H9 (cell line): ENCODE results near the gene MAGI1. TPM values are rescaled to one million over a fixed set of nuclear protein-coding genes. Genes with fewer than 3 reads are reported as not detected.

ENCODE experiments used
- DNase-seq: peaks from one replicate; pipeline ENCODE4 v3.0.0-alpha.2; 2017
- H2AFZ ChIP-seq: one replicate; pipeline ENCODE4 v1.6.1; 2013; ENCODE audit warnings: mild to moderate bottlenecking, low read length, control low read depth, moderate library complexity
- H2AK5ac ChIP-seq: 2 replicates; pipeline ENCODE4 v1.6.1; 2013; ENCODE audit warnings: low read length, control low read depth, mixed read lengths; ENCODE audit not compliant: insufficient read length
- H2BK120ac ChIP-seq: one replicate; pipeline ENCODE4 v1.6.1; 2013; ENCODE audit warnings: low read depth, mild to moderate bottlenecking, low read length, control low read depth, inconsistent platforms; ENCODE audit not compliant: poor library complexity, severe bottlenecking
- H2BK12ac ChIP-seq: 2 replicates; pipeline ENCODE4 v1.6.1; 2013; ENCODE audit warnings: low read length, control low read depth, mixed read lengths, low read depth; ENCODE audit not compliant: insufficient read length
- H2BK15ac ChIP-seq: 2 replicates; pipeline ENCODE4 v1.6.1; 2013; ENCODE audit warnings: low read depth, low read length, control low read depth
- H2BK20ac ChIP-seq: one replicate; pipeline ENCODE4 v1.6.1; 2013; ENCODE audit warnings: low read depth, mild to moderate bottlenecking, low read length, control low read depth, inconsistent platforms; ENCODE audit not compliant: poor library complexity, severe bottlenecking
- H2BK5ac ChIP-seq: 2 replicates; pipeline ENCODE4 v1.6.1; 2013; ENCODE audit warnings: low read length, control low read depth, mixed read lengths; ENCODE audit not compliant: insufficient read length
- H3K14ac ChIP-seq: 2 replicates; pipeline ENCODE4 v1.6.1; 2013; ENCODE audit warnings: low read length, control low read depth; ENCODE audit not compliant: insufficient read depth
- H3K18ac ChIP-seq: 2 replicates; pipeline ENCODE4 v1.6.1; 2013; ENCODE audit warnings: low read depth, mild to moderate bottlenecking, mixed read lengths, low read length, control low read depth; ENCODE audit not compliant: insufficient read length
- H3K23ac ChIP-seq: 2 replicates; pipeline ENCODE4 v1.6.1; 2013; ENCODE audit warnings: low read length, control low read depth, mixed read lengths, low read depth; ENCODE audit not compliant: insufficient read length
- H3K23me2 ChIP-seq: 2 replicates; pipeline ENCODE4 v1.6.1; 2013; ENCODE audit warnings: low read depth, mild to moderate bottlenecking, mixed read lengths, low read length, control low read depth; ENCODE audit not compliant: insufficient read length, poor library complexity, severe bottlenecking
- H3K27ac ChIP-seq: 2 replicates; pipeline ENCODE4 v1.5.1; 2013; ENCODE audit warnings: low read length, control low read depth, mixed read lengths, low read depth; ENCODE audit not compliant: insufficient read length
- H3K27me3 ChIP-seq: 2 replicates; pipeline ENCODE4 v1.6.1; 2013; ENCODE audit warnings: low read length, control low read depth, inconsistent platforms; ENCODE audit not compliant: insufficient read depth
- H3K4ac ChIP-seq: 2 replicates; pipeline ENCODE4 v1.6.1; 2013; ENCODE audit warnings: low read depth, mild to moderate bottlenecking, control low read depth, inconsistent platforms, low read length, moderate library complexity
- H3K4me1 ChIP-seq: 2 replicates; pipeline ENCODE4 v1.6.1; 2013; ENCODE audit warnings: low read length, control low read depth, inconsistent platforms; ENCODE audit not compliant: insufficient read depth
- H3K4me2 ChIP-seq: 2 replicates; pipeline ENCODE4 v1.6.1; 2013; ENCODE audit warnings: low read length, control low read depth, mixed read lengths; ENCODE audit not compliant: insufficient read length, insufficient read depth
- H3K56ac ChIP-seq: 2 replicates; pipeline ENCODE4 v1.6.1; 2013; ENCODE audit warnings: low read depth, mild to moderate bottlenecking, mixed read lengths, low read length, control low read depth; ENCODE audit not compliant: insufficient read length
- H3K79me1 ChIP-seq: 2 replicates; pipeline ENCODE4 v1.6.1; 2013; ENCODE audit warnings: low read depth, mild to moderate bottlenecking, moderate library complexity, low read length, control low read depth, inconsistent platforms; ENCODE audit not compliant: insufficient read depth, poor library complexity, severe bottlenecking
- H3K79me2 ChIP-seq: 2 replicates; pipeline ENCODE4 v1.6.1; 2013; ENCODE audit warnings: low read length, control low read depth, inconsistent platforms; ENCODE audit not compliant: insufficient read depth
- H3K9ac ChIP-seq: 2 replicates; pipeline ENCODE4 v1.6.1; 2013; ENCODE audit warnings: low read length, control low read depth, mixed read lengths; ENCODE audit not compliant: insufficient read length; ENCODE audit errors: extremely low read depth
- H3K9me3 ChIP-seq: one replicate; pipeline ENCODE4 v1.6.1; 2013; ENCODE audit warnings: low read depth, low read length, inconsistent platforms; ENCODE audit not compliant: control insufficient read depth
- H3T11ph ChIP-seq: one replicate; pipeline ENCODE4 v1.6.1; 2013; ENCODE audit warnings: mild to moderate bottlenecking, low read length, control low read depth, inconsistent platforms
- H4K20me1 ChIP-seq: one replicate; pipeline ENCODE4 v1.6.1; 2013; ENCODE audit not compliant: control insufficient read depth, insufficient read length, insufficient read depth
- H4K5ac ChIP-seq: 2 replicates; pipeline ENCODE4 v1.6.1; 2013; ENCODE audit warnings: low read depth, mild to moderate bottlenecking, mixed read lengths, low read length, control low read depth; ENCODE audit not compliant: insufficient read length
- H4K8ac ChIP-seq: replicated peaks from 2 replicates; pipeline ENCODE4 v1.6.1; 2013; ENCODE audit warnings: low read length, control low read depth, mixed read lengths, low read depth; ENCODE audit not compliant: insufficient read length
- H4K91ac ChIP-seq: 2 replicates; pipeline ENCODE4 v1.6.1; 2013; ENCODE audit warnings: low read depth, mild to moderate bottlenecking, moderate library complexity, mixed read lengths, low read length, control low read depth; ENCODE audit not compliant: insufficient read length
- H3K27ac Mint-ChIP-seq, 3 experiments: 2 replicates in 2 of 3; 3 replicates in 1 of 3; pipeline ENCODE4 v1.8.0; 2020 to 2021; ENCODE audit warnings: mixed read lengths in 3 of 3, mild to moderate bottlenecking in 1 of 3, moderate library complexity in 1 of 3
- H3K27me3 Mint-ChIP-seq: 2 replicates; pipeline ENCODE4 v1.8.0; 2021; ENCODE audit warnings: low read depth, mild to moderate bottlenecking, moderate library complexity, mixed read lengths
- H3K36me3 Mint-ChIP-seq, 3 experiments: 2 replicates in 2 of 3; 3 replicates in 1 of 3; pipeline ENCODE4 v1.8.0; 2020 to 2021; ENCODE audit warnings: low read depth in 3 of 3, mixed read lengths in 3 of 3; ENCODE audit not compliant: insufficient read depth in 1 of 3
- H3K4me1 Mint-ChIP-seq, 2 experiments: 2 replicates each; pipeline ENCODE4 v1.8.0; 2020; ENCODE audit warnings: mixed read lengths in 2 of 2
- H3K4me3 Mint-ChIP-seq, 2 experiments: 2 replicates in 1 of 2; 3 replicates in 1 of 2; pipeline ENCODE4 v1.8.0; 2020 to 2021; ENCODE audit warnings: mild to moderate bottlenecking in 2 of 2, mixed read lengths in 2 of 2, moderate library complexity in 1 of 2
- H3K9me3 Mint-ChIP-seq, 2 experiments: 2 replicates in 1 of 2; 3 replicates in 1 of 2; pipeline ENCODE4 v1.8.0; 2020; ENCODE audit warnings: mild to moderate bottlenecking in 2 of 2, mixed read lengths in 2 of 2, moderate library complexity in 1 of 2
- CTCF ChIP-seq: fragments of 200-600 bp; sonication (generic); conservative IDR thresholded peaks from 3 replicates; pipeline ENCODE4 v1.8.0; 2021; ENCODE audit warnings: antibody characterized with exemption, mild to moderate bottlenecking
- WGBS: extraction: QIAGEN DNeasy Blood & Tissue Kit; methylation state at CpG from one replicate; pipeline ENCODE4 v1.1.7; 2013; ENCODE audit warnings: missing lambda C conversion rate, low lambda C conversion rate, mixed read lengths; ENCODE audit not compliant: insufficient read length; ENCODE audit errors: extremely low coverage; 5-methylcytosine and 5-hydroxymethylcytosine counted together
- total RNA-seq: library from RNA; stranded (reverse); gene quantifications from 2 replicates; pipeline ENCODE4 v1.2.1, GENCODE V29; 2021

The MAGI1 gene
- total RNA-seq, 1 experiment from 2014 or later: 65.7 TPM

GRCh38 chr3:65385805-65386204 lies 652.9 kb downstream of the MAGI1 start:
- Histone ChIP-seq H3K79me1 (no peaks in the 10 kb centered on the region), H3K27ac (no peak overlapping the region), H3K9me3 (no peaks in the 10 kb centered on the region), H4K8ac (no peak overlapping the region), H2AFZ (no peak overlapping the region), H3K56ac (no peak overlapping the region), H3K27me3 (no peaks in the 10 kb centered on the region), H2BK20ac (no peak overlapping the region), H2BK15ac (no peak overlapping the region), H3K14ac (no peak overlapping the region), H3K4ac (no peak overlapping the region), H3K9ac (no peak overlapping the region), H3K4me1 (no peaks in the 10 kb centered on the region), H2BK5ac (no peak overlapping the region), H3K23ac (no peak overlapping the region), H3K18ac (no peak overlapping the region), H2BK120ac (no peak overlapping the region), H2AK5ac (no peak overlapping the region), H3K79me2 (no peaks in the 10 kb centered on the region), H2BK12ac (no peak overlapping the region), H3T11ph (no peak overlapping the region), H4K5ac (no peak overlapping the region), H4K20me1 (no peaks in the 10 kb centered on the region), H3K23me2 (no peaks in the 10 kb centered on the region), H3K4me2 (no peak overlapping the region), H4K91ac (no peak overlapping the region)
- WGBS: no CpG with 5 or more reads among the region's 4 CpGs
- Mint-ChIP-seq H3K27ac (peak overlapping the region in 2 of 3 experiments; percentile 44 to 61; a peak in 2 of 7 replicates), H3K4me3 (no peak overlapping the region), H3K27me3 (no peaks in the 10 kb centered on the region), H3K9me3 (no peaks in the 10 kb centered on the region), H3K36me3 (peaks cover 24 to 61% (median 56%) of the 10 kb centered on the region in 3 experiments), H3K4me1 (peaks cover 10 to 19% of the 10 kb centered on the region in 2 experiments)
- DNase-seq: no peak
- no peak for TF ChIP-seq CTCF
